Upper lobe of left lung (tissue), 6 donors: ENCODE results near the gene CHCHD3. TPM values are rescaled to one million over a fixed set of nuclear protein-coding genes. Genes with fewer than 3 reads are reported as not detected.

ENCODE experiments used
- ATAC-seq, 2 donors: fragments of 200-7000 bp; cut with Tn5 transposase; one replicate each; pipeline ENCODE4 v1.9.1; 2022; ENCODE audit warnings: mild to moderate bottlenecking in 2 of 2, moderate library complexity in 2 of 2; ENCODE audit not compliant: low FRiP score in 2 of 2
- DNase-seq, 2 donors: peaks; one replicate each; pipeline ENCODE4 v3.0.0-alpha.2; 2019 to 2020
- H3K27ac ChIP-seq, 4 donors: fragments of 200-600 bp; sonication (generic); one replicate each; pipeline ENCODE4 v1.5.1; 2016 to 2019
- H3K27me3 ChIP-seq, 4 donors: fragments of 200-600 bp; sonication (generic); one replicate each; pipeline ENCODE4 v1.5.1; 2017 to 2019
- H3K36me3 ChIP-seq, 4 donors: fragments of 200-600 bp; sonication (generic); one replicate each; pipeline ENCODE4 v1.5.1; 2016 to 2019
- H3K4me1 ChIP-seq, 4 donors: fragments of 200-600 bp; sonication (generic); one replicate each; pipeline ENCODE4 v1.5.1; 2018 to 2019
- H3K4me3 ChIP-seq, 4 donors: fragments of 200-600 bp; sonication (generic); one replicate each; pipeline ENCODE4 v1.5.1; 2017 to 2019; ENCODE audit warnings: mild to moderate bottlenecking in 2 of 4, moderate library complexity in 1 of 4
- H3K9me3 ChIP-seq, 4 donors: fragments of 200-600 bp; sonication (generic); one replicate each; pipeline ENCODE4 v1.5.1; 2018 to 2019
- EP300 ChIP-seq, 4 donors: sonication (generic); formaldehyde crosslinking; IDR thresholded peaks; one replicate each; pipeline ENCODE4 v1.5.1; 2017; ENCODE audit warnings: antibody characterized with exemption in 4 of 4, control low read depth in 2 of 4
- POLR2A ChIP-seq, 4 donors: fragments of 450-650 bp; IDR thresholded peaks; one replicate each; pipeline ENCODE4 v1.5.1; 2016 to 2017; ENCODE audit warnings: antibody characterized with exemption in 4 of 4, mild to moderate bottlenecking in 2 of 4
- POLR2AphosphoS5 ChIP-seq, 2 donors: sonication (generic); formaldehyde crosslinking; IDR thresholded peaks; one replicate each; pipeline ENCODE4 v1.5.1; 2017; ENCODE audit warnings: antibody characterized with exemption in 2 of 2
- WGBS, 2 donors: methylation state at CpG; one replicate each; pipeline ENCODE4 v1.1.5; 2017 to 2018; 5-methylcytosine and 5-hydroxymethylcytosine counted together
- total RNA-seq, 6 donors: library from RNA; depleted of rRNA in 4 of 6; stranded (reverse); fragments of >200 nt in 4 of 6; gene quantifications; one replicate each; pipeline versions ENCODE4 v1.1.0 to v1.2.1, GENCODE V29; 2016 to 2021
- TF ChIP-seq, protein P1 (sequence below), 6 experiments: fragments of 450-650 bp in 4 of 6; fragments of 200-600 bp in 2 of 6; sonication (generic) in 2 of 6; IDR thresholded peaks; one replicate each; pipeline ENCODE4 v1.5.1; 2016 to 2019; ENCODE audit warnings: antibody characterized with exemption in 6 of 6
- donor health status: DM: no; HTN: no; CAD: no; lungs with moderate emphysema.
- donor health status: DM: no; HTN: yes; CAD: no; lungs with severe emphysema.

CHCHD3 gene
- total RNA-seq, 6 donors from 2014 or later = 42.6 to 54.5 (median 48.6) TPM

DNA sequence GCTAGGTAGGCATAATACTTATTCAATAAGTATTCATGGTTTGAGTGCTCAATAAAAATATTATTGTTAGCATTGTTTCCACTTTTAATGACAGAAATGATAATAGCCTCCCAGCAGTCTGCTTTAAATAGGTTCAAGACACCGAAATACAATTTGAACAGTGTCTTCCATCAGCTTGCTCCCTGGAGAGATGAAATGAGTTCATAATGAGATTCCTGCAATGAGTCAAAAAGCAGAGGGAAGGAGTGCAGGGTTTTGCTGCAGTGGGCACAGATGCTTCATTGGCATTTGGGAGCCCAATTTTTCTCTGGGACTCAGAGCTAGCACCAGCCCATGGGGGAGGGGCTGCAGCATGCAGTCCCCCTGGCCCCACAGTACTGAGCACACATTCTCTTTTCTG is 32.6 kb upstream of the CHCHD3 start:
- WGBS, 2 donors = 81 to 85% methylated on average over 1 of the region's 1 CpG
- Histone ChIP-seq H3K4me1 (no peaks in the 10 kb centered on the region), H3K4me3 (no peak overlapping the region), H3K27ac (no peak overlapping the region), H3K27me3 (no peaks in the 10 kb centered on the region), H3K9me3 (peaks cover 0 to 4% (median 0%) of the 10 kb centered on the region in 4 donors), H3K36me3 (no peaks in the 10 kb centered on the region)
- no peak for TF ChIP-seq EP300 (IDR thresholded peaks at IDR 0.05)
- no peak for DNase-seq
- no peak for ATAC-seq

DNA sequence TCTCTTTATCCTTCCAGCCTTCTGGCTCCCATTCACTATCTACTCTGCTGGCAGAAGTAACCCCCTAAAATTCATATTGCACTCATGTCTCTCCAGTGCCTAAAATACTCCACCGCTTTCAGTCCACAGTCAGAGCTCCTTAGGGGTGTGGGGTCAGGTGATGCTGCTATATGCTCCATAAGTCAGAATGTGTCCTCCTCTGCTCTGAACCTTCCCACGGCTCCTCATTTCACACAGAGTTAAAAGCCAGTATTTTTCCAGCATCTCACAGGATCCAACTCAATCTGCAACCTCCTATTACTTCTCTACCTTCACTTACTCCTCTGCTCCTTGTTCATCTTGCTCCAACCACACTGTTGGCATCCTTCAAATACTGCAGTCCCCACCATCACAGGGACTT is 31.1 kb upstream of the CHCHD3 start:
- ATAC-seq (no peak), DNase-seq (no peak)
- H3K4me1 ChIP-seq = no peaks in the 10 kb centered on the region
- H3K27me3 ChIP-seq = no peaks in the 10 kb centered on the region
- H3K9me3 ChIP-seq = peaks cover 0 to 4% (median 0%) of the 10 kb centered on the region in 4 donors
- no peak overlapping the region for H3K4me3 ChIP-seq
- 93 to 96% methylated on average over 2 of the region's 2 CpGs for whole genome bisulfite sequencing, 2 donors
- TF ChIP-seq EP300 (IDR thresholded peaks at IDR 0.05) (no peak), POLR2AphosphoS5 (IDR thresholded peaks at IDR 0.05) (no peak), POLR2A (IDR thresholded peaks at IDR 0.05) (no peak)
- TF ChIP-seq, protein P1, sequence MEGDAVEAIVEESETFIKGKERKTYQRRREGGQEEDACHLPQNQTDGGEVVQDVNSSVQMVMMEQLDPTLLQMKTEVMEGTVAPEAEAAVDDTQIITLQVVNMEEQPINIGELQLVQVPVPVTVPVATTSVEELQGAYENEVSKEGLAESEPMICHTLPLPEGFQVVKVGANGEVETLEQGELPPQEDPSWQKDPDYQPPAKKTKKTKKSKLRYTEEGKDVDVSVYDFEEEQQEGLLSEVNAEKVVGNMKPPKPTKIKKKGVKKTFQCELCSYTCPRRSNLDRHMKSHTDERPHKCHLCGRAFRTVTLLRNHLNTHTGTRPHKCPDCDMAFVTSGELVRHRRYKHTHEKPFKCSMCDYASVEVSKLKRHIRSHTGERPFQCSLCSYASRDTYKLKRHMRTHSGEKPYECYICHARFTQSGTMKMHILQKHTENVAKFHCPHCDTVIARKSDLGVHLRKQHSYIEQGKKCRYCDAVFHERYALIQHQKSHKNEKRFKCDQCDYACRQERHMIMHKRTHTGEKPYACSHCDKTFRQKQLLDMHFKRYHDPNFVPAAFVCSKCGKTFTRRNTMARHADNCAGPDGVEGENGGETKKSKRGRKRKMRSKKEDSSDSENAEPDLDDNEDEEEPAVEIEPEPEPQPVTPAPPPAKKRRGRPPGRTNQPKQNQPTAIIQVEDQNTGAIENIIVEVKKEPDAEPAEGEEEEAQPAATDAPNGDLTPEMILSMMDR (IDR thresholded peaks at IDR 0.05) = no peak
- no peak overlapping the region for H3K27ac ChIP-seq
- no peaks in the 10 kb centered on the region for H3K36me3 ChIP-seq

DNA sequence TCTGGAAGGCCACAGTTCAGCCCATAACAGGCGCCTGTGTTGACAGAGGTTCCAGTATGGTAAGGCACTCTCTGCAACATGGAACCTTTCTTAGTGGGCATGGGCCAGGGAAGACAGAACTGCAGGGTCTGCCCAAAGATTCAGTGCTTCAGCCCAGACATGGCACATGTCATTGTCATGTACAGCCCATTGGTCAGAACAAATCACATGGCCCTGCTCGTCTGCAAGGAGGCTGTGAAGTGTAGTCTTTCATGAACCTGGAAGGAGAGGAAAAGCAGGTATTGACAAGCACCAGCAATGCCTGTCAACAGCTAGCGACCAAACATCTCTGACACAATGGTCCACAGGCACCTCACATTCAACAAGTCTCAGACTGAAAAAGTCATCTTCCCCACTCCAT is 30.4 kb upstream of the CHCHD3 start:
- ATAC-seq (no peak), DNase-seq (no peak)
- H3K27ac ChIP-seq = no peak overlapping the region
- no peak overlapping the region for H3K4me3 ChIP-seq
- 87 to 100% methylated on average over 1 to 3 of the region's 3 CpGs for WGBS, 2 donors
- TF ChIP-seq, protein P1 (IDR thresholded peaks at IDR 0.05) = no peak
- TF ChIP-seq POLR2AphosphoS5 (IDR thresholded peaks at IDR 0.05) = no peak
- TF ChIP-seq POLR2A (IDR thresholded peaks at IDR 0.05) = no peak
- TF ChIP-seq EP300 (IDR thresholded peaks at IDR 0.05) = no peak
- no peaks in the 10 kb centered on the region for H3K36me3 ChIP-seq
- H3K4me1 ChIP-seq = no peaks in the 10 kb centered on the region
- no peaks in the 10 kb centered on the region for H3K27me3 ChIP-seq
- H3K9me3 ChIP-seq = peaks cover 0 to 4% (median 0%) of the 10 kb centered on the region in 4 donors

- 86 to 91% methylated on average over 4 of the region's 4 CpGs for WGBS, 2 donors
- H3K27ac ChIP-seq = no peak overlapping the region
- no peak for ATAC-seq
- no peaks in the 10 kb centered on the region for H3K36me3 ChIP-seq
- H3K4me3 ChIP-seq = no peak overlapping the region
- H3K4me1 ChIP-seq = no peaks in the 10 kb centered on the region
- peaks cover 0 to 4% (median 0%) of the 10 kb centered on the region in 4 donors for H3K9me3 ChIP-seq
- TF ChIP-seq POLR2A (IDR thresholded peaks at IDR 0.05) (no peak), POLR2AphosphoS5 (IDR thresholded peaks at IDR 0.05) (no peak), EP300 (IDR thresholded peaks at IDR 0.05) (no peak)
- TF ChIP-seq, protein P1 (IDR thresholded peaks at IDR 0.05) = no peak
- no peaks in the 10 kb centered on the region for H3K27me3 ChIP-seq
- no peak for DNase-seq
Measured at GRCh38 chr7:133110312-133110711, 28.4 kb upstream of the CHCHD3 start.

DNA sequence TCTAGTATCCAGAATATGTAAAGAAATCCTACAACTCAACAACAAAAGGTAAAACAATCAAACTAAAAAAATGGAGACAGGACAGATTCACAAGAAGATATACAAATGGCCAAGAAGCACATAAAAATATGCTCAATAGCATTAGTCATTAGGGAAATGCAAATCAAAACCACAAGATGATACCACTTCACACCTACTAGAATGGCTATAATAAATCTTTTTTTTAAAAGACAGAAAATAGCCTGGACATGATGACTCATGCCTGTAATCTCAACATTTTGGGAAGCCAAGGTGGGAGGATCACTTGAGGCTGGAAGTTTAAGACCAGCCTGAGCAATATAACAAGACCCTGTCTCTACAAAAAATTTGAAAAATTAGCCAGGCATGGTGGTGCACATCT is 27.9 kb upstream of the CHCHD3 start:
- H3K27me3 ChIP-seq = no peaks in the 10 kb centered on the region
- H3K9me3 ChIP-seq = peaks cover 0 to 4% (median 0%) of the 10 kb centered on the region in 4 donors
- DNase-seq (no peak), ATAC-seq (no peak)
- H3K4me1 ChIP-seq = no peaks in the 10 kb centered on the region
- no peak overlapping the region for H3K4me3 ChIP-seq
- H3K36me3 ChIP-seq = no peaks in the 10 kb centered on the region
- TF ChIP-seq, protein P1 (IDR thresholded peaks at IDR 0.05) = no peak
- TF ChIP-seq POLR2A (IDR thresholded peaks at IDR 0.05) (no peak), EP300 (IDR thresholded peaks at IDR 0.05) (no peak)
- no peak overlapping the region for H3K27ac ChIP-seq
